ENCODE measurements around the gene NF1. TPM values are rescaled to one million over a fixed set of nuclear protein-coding genes. Genes with fewer than 3 reads are reported as not detected.
"Not testable (repeated sequence)": the region's sequence is repeated elsewhere in the genome, so short reads cannot be mapped to it uniquely, and the experiment has no call there.

Gene NF1
- total RNA-seq, 1 donor from 2014 or later = 30.0 TPM

DNA sequence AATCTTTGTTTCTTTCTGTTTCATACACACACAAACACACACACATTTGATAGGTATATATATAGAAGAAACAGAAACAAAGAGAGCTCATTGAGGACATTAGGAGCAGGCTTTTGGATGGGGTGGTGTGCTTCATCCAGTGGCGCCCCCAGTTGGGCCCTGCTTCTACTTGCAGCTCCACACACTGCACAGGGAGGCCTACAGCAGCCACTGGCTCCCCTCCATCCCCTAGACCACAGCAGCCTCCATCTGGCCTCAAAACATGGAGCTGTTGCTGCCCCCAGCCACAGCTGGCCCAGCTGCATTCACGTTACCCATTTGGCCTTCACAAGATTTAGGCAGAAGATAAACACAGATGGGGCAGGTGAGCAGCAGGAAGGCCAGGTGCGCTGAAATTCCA lies 33.1 kb upstream of the NF1 start:
- Mint-ChIP-seq H3K27ac (no peak overlapping the region), H3K36me3 (ENCODE audit: low read depth) (no peaks in the 10 kb centered on the region), H3K4me1 (ENCODE audit: low read depth) (no peaks in the 10 kb centered on the region), H3K9me3 (no peaks in the 10 kb centered on the region), H3K4me3 (no peak overlapping the region), H3K27me3 (ENCODE audit: insufficient read depth) (no peaks in the 10 kb centered on the region)
- intact Hi-C loops (cut with micrococcal nuclease) = no loop called here
- DNase-seq (ENCODE audit: low spot score) = no peak

DNA sequence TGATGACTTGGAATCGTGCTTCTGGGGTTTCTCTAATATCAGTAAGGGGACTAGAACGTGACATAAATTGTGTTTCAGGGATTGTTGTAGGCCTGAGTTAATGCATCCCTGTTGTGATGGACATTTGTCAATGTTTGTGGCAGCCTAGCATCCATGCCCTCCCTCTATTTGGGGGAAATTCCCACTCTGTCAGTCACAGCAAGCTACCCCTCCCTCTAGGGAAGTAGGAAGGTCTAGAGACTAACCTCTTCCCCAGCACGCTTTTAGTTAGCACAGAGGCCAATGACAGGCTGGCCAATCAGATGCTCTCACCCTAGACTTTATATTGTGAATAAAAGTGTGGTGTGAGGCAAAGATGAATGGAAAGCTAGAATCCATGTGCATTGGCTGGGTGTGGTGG lies 32.4 kb upstream of the NF1 start:
- H3K4me3 Mint-ChIP-seq = no peak overlapping the region
- intact Hi-C loops (cut with micrococcal nuclease) = no loop called here
- no peaks in the 10 kb centered on the region for H3K9me3 Mint-ChIP-seq
- no peaks in the 10 kb centered on the region for H3K4me1 Mint-ChIP-seq (ENCODE audit: low read depth)
- no peaks in the 10 kb centered on the region for H3K27me3 Mint-ChIP-seq (ENCODE audit: insufficient read depth)
- H3K27ac Mint-ChIP-seq = no peak overlapping the region
- no peaks in the 10 kb centered on the region for H3K36me3 Mint-ChIP-seq (ENCODE audit: low read depth)
- DNase-seq (ENCODE audit: low spot score) = no peak

DNA sequence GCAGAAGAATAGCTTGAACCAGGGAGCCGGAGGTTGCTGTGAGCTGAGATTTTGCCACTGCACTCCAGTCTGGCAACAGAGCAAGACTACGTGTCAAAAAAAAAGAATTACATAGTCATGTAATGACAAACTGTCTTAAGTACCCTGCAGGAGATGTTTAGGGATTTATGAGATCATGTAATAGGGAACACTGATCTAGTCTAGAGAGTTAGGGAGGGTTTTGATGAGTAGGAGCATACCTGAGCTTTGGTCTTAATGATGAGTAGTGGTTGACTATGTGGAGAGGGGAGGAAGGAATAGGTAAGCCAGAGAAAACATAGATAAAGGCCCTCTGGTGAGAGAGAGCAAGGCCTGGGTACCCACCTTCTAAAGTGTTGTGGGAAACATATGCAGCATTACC lies 30.1 kb upstream of the NF1 start:
- H3K36me3 Mint-ChIP-seq (ENCODE audit: low read depth) = no peaks in the 10 kb centered on the region
- intact Hi-C loops (cut with micrococcal nuclease) = no loop called here
- no peaks in the 10 kb centered on the region for H3K27me3 Mint-ChIP-seq (ENCODE audit: insufficient read depth)
- no peaks in the 10 kb centered on the region for H3K4me1 Mint-ChIP-seq (ENCODE audit: low read depth)
- no peaks in the 10 kb centered on the region for H3K9me3 Mint-ChIP-seq
- H3K27ac Mint-ChIP-seq = no peak overlapping the region
- DNase-seq (ENCODE audit: low spot score) = no peak
- no peak overlapping the region for H3K4me3 Mint-ChIP-seq

DNA sequence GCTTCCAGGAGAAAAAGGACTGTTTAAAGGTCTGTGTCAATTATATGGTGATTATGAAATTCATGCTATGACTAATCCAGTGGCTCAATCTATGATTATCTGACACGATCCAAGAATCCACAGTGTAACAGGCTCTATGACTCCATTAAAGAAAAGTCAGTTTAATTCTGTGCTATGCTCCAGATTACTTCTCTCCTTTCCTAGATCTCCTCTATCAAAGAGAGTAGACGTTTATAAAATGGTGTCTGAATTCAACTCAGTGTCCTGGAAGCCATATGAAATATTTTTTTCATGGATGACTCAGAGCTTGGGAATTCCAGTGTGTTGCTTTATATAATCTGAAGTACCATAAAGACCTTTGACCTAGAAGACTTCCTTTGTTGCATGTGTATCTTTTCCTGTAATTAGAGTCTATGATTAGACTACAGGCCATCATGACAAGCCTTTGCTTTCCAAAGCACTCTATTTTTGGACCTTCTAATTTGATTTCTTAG lies 27.0 kb upstream of the NF1 start:
- Mint-ChIP-seq H3K9me3 (no peaks in the 10 kb centered on the region), H3K36me3 (ENCODE audit: low read depth) (no peaks in the 10 kb centered on the region), H3K27ac (no peak overlapping the region), H3K4me3 (no peak overlapping the region), H3K4me1 (ENCODE audit: low read depth) (no peaks in the 10 kb centered on the region), H3K27me3 (ENCODE audit: insufficient read depth) (no peaks in the 10 kb centered on the region)
- intact Hi-C loops (cut with micrococcal nuclease) = no loop called here
- DNase-seq (ENCODE audit: low spot score) = no peak

DNA sequence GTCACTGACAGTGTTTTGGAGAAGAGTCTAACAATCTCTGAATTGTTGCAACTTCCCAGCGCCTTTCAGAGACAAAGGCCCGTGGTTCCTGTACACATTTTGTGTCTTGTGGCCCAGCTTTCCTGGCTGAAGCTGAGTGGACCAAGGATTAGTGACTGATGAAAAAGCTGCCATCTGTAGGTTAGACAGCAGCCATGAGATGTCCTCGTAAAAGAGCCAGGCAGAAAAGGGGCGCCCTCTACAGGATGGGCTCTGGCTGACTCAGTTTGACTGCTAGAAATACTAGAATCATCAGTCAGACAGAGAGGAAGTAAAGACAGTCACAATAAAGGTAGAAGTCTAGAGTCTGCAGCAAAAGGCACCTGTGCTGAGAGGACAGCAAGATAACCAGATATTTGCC lies 26.5 kb upstream of the NF1 start:
- no peaks in the 10 kb centered on the region for H3K9me3 Mint-ChIP-seq
- H3K36me3 Mint-ChIP-seq (ENCODE audit: low read depth) = no peaks in the 10 kb centered on the region
- peak; percentile 25 for DNase-seq (ENCODE audit: low spot score)
- no peak overlapping the region for H3K4me3 Mint-ChIP-seq
- no peaks in the 10 kb centered on the region for H3K27me3 Mint-ChIP-seq (ENCODE audit: insufficient read depth)
- H3K4me1 Mint-ChIP-seq (ENCODE audit: low read depth) = no peaks in the 10 kb centered on the region
- intact Hi-C loops (cut with micrococcal nuclease) = no loop called here
- no peak overlapping the region for H3K27ac Mint-ChIP-seq

DNA sequence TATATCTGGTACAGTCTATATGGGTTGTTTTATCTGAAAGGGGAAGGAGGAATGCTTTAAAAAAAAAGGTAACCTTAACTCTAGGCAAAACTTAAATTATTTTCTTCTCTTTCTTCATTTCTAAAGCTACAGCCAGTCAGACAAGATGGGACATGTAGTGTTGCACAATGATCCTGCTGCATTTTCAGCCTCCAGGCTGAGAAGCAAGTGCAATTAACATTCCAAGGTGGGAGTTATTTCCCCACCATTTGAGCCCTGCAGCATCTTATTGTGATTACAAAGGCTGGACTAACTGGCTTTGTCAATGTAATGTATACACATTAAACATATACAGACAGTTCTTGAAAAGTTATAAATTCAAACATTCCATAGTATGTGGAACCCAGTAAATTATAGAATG lies 22.6 kb upstream of the NF1 start:
- intact Hi-C loops (cut with micrococcal nuclease) = no loop called here
- H3K27ac Mint-ChIP-seq = no peak overlapping the region
- H3K36me3 Mint-ChIP-seq (ENCODE audit: low read depth) = no peaks in the 10 kb centered on the region
- no peak overlapping the region for H3K4me3 Mint-ChIP-seq
- H3K4me1 Mint-ChIP-seq (ENCODE audit: low read depth) = no peaks in the 10 kb centered on the region
- DNase-seq (ENCODE audit: low spot score) = no peak
- no peaks in the 10 kb centered on the region for H3K9me3 Mint-ChIP-seq
- H3K27me3 Mint-ChIP-seq (ENCODE audit: insufficient read depth) = peaks cover 2% of the 10 kb centered on the region

DNA sequence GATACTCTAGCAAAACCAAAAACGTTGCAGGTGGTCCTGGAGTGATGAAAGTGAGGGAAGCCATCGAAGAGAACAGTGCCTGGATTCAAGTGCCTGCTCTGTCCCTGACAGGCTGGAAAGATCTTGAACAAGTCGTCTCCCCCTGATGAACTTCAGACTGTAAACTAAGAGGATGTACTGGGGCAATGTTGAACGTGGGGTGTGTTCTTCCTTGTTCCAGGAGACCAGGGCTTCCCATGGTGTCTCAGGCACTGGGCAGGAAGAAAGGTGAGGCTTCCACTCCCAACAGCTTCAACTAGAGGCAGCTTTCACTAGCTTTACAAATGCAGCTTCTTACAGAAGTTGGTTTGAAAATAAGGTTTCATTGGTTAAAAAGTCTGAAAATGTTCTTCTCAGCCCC lies 21.4 kb upstream of the NF1 start:
- no peaks in the 10 kb centered on the region for H3K4me1 Mint-ChIP-seq (ENCODE audit: low read depth)
- no peaks in the 10 kb centered on the region for H3K36me3 Mint-ChIP-seq (ENCODE audit: low read depth)
- no peaks in the 10 kb centered on the region for H3K9me3 Mint-ChIP-seq
- intact Hi-C loops (cut with micrococcal nuclease) = no loop called here
- DNase-seq (ENCODE audit: low spot score) = no peak
- peaks cover 2% of the 10 kb centered on the region for H3K27me3 Mint-ChIP-seq (ENCODE audit: insufficient read depth)
- no peak overlapping the region for H3K27ac Mint-ChIP-seq
- no peak overlapping the region for H3K4me3 Mint-ChIP-seq

DNA sequence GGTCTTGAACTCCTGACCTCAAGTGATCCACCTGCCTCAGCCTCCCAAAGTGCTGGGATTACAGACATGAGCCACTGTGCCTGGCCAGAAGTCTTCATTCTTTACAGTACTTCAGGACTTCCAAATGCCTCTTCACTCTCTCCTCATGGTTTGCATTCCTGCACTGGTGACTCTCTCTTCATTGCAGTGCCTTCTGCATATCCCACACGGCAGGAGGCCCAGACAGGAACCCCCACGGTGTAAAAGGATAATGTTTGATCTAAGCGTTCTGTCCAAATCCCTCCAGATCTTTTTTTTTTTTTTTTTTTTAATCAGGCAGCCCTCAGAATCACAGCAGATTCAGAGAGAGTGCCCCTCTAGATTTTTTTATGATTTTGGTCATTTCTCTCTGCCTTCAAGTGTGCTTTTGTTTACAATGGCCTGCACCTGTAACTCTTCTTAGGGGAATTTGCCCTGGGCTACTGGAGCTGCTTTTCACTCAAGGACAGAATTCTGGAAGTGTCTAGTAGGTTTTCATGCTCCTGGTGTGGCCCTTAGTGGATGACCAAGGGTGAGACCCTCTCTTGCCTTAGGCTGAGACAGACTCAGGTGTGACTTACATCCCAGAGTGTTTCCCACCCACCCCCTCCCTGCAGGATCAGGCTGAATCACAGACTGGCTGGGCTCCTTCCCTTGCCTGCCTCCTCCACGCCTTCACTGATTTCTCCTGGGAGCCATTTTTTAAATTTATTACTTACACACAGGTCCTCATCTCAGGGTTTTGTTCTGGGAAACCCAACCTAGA lies 19.8 kb upstream of the NF1 start:
- H3K4me3 Mint-ChIP-seq = no peak overlapping the region

DNA sequence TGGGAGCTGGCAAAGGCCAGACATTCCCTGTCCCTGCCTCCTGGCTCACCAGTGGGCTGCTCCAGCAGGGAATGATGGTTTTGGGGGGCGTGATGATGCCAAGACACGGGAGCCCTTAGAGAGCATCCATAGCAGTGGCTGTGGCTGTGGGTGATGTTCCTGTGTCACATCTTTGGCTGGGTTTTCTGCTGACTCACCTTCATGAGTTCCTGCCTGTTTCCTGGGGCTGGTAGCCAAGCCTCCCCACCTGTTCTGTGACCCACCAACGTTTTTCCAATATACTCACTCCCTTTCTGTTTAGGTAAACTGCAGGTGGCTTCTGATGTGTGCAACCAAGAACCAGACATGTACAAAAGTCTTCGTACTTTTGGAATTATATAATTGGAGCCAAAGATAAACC lies 16.5 kb upstream of the NF1 start:
- no peak overlapping the region for H3K27ac Mint-ChIP-seq
- H3K4me3 Mint-ChIP-seq = no peak overlapping the region
- peaks cover 2% of the 10 kb centered on the region for H3K27me3 Mint-ChIP-seq (ENCODE audit: insufficient read depth)
- intact Hi-C loops (cut with micrococcal nuclease) = no loop called here
- no peaks in the 10 kb centered on the region for H3K36me3 Mint-ChIP-seq (ENCODE audit: low read depth)
- no peaks in the 10 kb centered on the region for H3K9me3 Mint-ChIP-seq
- no peaks in the 10 kb centered on the region for H3K4me1 Mint-ChIP-seq (ENCODE audit: low read depth)
- no peak for DNase-seq (ENCODE audit: low spot score)

More for the DNA sequence above, 19.8 kb upstream of the NF1 start:
- DNase-seq (ENCODE audit: low spot score) = no peak
- no peak overlapping the region for H3K27ac Mint-ChIP-seq
- H3K4me1 Mint-ChIP-seq (ENCODE audit: low read depth) = no peaks in the 10 kb centered on the region
- H3K36me3 Mint-ChIP-seq (ENCODE audit: low read depth) = no peaks in the 10 kb centered on the region
- H3K27me3 Mint-ChIP-seq (ENCODE audit: insufficient read depth) = peaks cover 2% of the 10 kb centered on the region
- intact Hi-C loops (cut with micrococcal nuclease) = no loop called here
- no peaks in the 10 kb centered on the region for H3K9me3 Mint-ChIP-seq

DNA sequence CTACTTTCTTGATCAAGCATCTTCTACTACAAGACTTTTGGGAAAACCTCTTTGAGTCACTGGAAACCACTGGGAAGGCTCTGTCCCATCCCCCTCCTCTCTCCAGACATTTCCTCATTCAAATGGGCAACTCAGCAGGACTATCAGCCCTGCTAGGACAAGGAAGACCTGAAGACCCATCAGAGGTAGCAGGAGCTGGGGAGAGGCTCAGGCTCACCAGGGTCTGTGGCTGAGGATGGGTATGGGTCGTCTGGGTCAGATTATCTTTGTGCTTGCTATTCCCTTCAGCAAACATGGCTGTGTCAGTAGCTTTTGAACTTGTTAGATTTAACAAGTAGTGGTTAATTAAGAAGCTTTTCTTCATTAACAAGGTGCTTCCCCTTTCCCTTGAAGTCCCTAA lies 15.0 kb upstream of the NF1 start:
- Mint-ChIP-seq H3K27me3 (ENCODE audit: insufficient read depth) (peaks cover 2% of the 10 kb centered on the region), H3K36me3 (ENCODE audit: low read depth) (no peaks in the 10 kb centered on the region), H3K4me1 (ENCODE audit: low read depth) (no peaks in the 10 kb centered on the region), H3K4me3 (no peak overlapping the region), H3K9me3 (no peaks in the 10 kb centered on the region), H3K27ac (no peak overlapping the region)
- no peak for DNase-seq (ENCODE audit: low spot score)
- intact Hi-C loops (cut with micrococcal nuclease) = no loop called here

DNA sequence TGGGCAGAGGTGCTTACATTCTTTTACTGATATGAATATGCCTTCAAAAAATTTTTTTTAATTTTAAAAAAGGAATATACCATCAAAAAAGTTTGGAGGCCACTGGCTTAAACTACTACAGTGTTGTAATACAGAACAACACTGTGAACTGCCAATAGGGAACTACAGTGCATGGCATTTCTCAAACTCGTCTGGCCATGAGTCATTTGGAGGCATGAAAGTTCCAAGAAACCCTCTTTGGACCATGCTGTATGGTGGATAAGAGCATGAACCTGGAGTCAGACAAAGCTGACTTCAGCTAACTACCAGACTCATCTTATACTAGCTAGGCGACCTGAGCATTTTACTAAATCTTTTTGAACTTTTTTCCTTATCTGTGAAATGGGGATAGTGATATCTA lies 9.2 kb upstream of the NF1 start:
- Mint-ChIP-seq H3K9me3 (no peaks in the 10 kb centered on the region), H3K27me3 (ENCODE audit: insufficient read depth) (peaks cover 3% of the 10 kb centered on the region), H3K4me1 (ENCODE audit: low read depth) (no peaks in the 10 kb centered on the region), H3K36me3 (ENCODE audit: low read depth) (no peaks in the 10 kb centered on the region), H3K27ac (no peak overlapping the region), H3K4me3 (no peak overlapping the region)
- intact Hi-C loops (cut with micrococcal nuclease) = no loop called here
- DNase-seq (ENCODE audit: low spot score) = no peak

DNA sequence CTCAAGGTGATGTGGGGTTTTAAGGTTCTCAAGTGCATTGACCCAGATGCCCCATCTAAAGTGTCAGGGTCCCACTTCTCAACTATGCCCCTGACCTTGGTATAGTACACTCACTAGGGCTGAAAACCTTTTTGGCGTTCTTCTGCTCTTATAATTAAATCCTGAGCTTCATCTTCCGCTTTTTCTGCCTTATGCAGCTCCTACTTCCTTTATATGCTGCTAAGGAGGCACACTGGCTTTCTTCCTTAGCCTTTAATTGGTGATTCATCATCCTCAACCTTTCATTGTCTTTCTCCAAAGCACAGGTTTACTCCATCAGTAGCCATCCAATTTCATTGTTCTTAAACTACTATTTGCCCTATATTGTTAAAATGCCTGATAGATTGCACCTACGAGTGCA lies 5.3 kb upstream of the NF1 start:
- Mint-ChIP-seq H3K4me1 (ENCODE audit: low read depth) (no peaks in the 10 kb centered on the region), H3K4me3 (no peak overlapping the region), H3K27ac (no peak overlapping the region), H3K27me3 (ENCODE audit: insufficient read depth) (peaks cover 3% of the 10 kb centered on the region), H3K9me3 (no peaks in the 10 kb centered on the region), H3K36me3 (ENCODE audit: low read depth) (no peaks in the 10 kb centered on the region)
- DNase-seq (ENCODE audit: low spot score) = no peak
- intact Hi-C loops (cut with micrococcal nuclease) = no loop called here

DNA sequence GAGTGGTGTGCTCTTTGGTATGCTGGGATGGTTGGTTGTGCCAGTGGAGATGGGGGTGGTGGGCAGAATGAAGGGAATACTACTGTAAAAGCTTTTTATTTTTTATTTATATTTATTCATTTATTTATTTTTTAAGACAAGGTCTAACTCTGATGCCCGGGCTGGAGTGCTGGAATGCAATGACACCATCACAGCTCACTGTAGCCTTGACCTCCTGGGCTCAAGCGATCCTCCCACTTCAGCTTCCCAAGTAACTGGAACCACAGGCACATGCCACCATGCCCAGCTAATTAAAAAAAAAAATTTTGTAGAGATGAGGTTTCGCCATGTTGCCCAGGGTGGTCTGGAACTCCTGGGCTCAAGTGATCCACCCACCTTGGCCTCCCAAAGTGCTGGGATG lies 4.1 kb upstream of the NF1 start:
- intact Hi-C loops (cut with micrococcal nuclease) = loop anchor here (10.0 kb wide), 2 partner anchors 224 to 284 kb away; partner anchors contain the start of gene EVI2B
- H3K4me1 Mint-ChIP-seq (ENCODE audit: low read depth); H3K27ac Mint-ChIP-seq; H3K36me3 Mint-ChIP-seq (ENCODE audit: low read depth); H3K27me3 Mint-ChIP-seq (ENCODE audit: insufficient read depth); DNase-seq (ENCODE audit: low spot score); H3K9me3 Mint-ChIP-seq; H3K4me3 Mint-ChIP-seq: not testable (repeated sequence)
